Left lung (tissue), 10 donors: Measurements from ENCODE around the gene CAPN13. TPM values are rescaled to one million over a fixed set of nuclear protein-coding genes. Genes with fewer than 3 reads are reported as not detected.

Source experiments
- ATAC-seq: fragments of 200-7000 bp; cut with Tn5 transposase; one replicate; pipeline ENCODE4 v1.9.1; 2020; ENCODE audit warnings: moderate library complexity
- DNase-seq, 4 donors: peaks; one replicate each; pipeline ENCODE4 v3.0.0-alpha.2; 2013 to 2020
- H3K27ac ChIP-seq, 2 donors: fragments of 200-600 bp; sonication (generic) in 1 of 2; one replicate each; pipeline versions ENCODE4 v1.5.0 to v1.8.0; 2020 to 2021
- H3K27me3 ChIP-seq, 2 donors: fragments of 200-600 bp; sonication (generic) in 1 of 2; one replicate each; pipeline versions ENCODE4 v1.5.0 to v1.8.0; 2020 to 2021
- H3K36me3 ChIP-seq, 2 donors: fragments of 200-600 bp; sonication (generic) in 1 of 2; one replicate each; pipeline versions ENCODE4 v1.5.0 to v1.8.0; 2020 to 2021
- H3K4me1 ChIP-seq, 2 donors: fragments of 200-600 bp; one replicate each; pipeline ENCODE4 v1.8.0; 2021
- H3K4me3 ChIP-seq, 2 donors: fragments of 200-600 bp; sonication (generic) in 1 of 2; one replicate each; pipeline versions ENCODE4 v1.5.0 to v1.8.0; 2020 to 2021; ENCODE audit warnings: mild to moderate bottlenecking in 1 of 2
- H3K9me3 ChIP-seq, 2 donors: fragments of 200-600 bp; sonication (generic) in 1 of 2; one replicate each; pipeline versions ENCODE4 v1.5.0 to v1.8.0; 2020 to 2021
- intact Hi-C, 2 donors: fragments of 100-400 bp; cut with DNase I; formaldehyde crosslinking; loops; one replicate each; pipeline versions ENCODE4 v1.11.2 to v1.14.2; 2022
- polyA plus RNA-seq, 6 donors: library from polyadenylated mRNA; unstranded; fragments of 120-200 nt; gene quantifications; one replicate each; pipeline ENCODE4 v1.2.1, GENCODE V29; 2013; ENCODE audit not compliant: insufficient read length in 6 of 6
- total RNA-seq, 2 donors: library from RNA; stranded (reverse); fragmentation: NEBNext Ultra II Directional; extraction: Animal tissue kit (Norgen Biotek cat#: 25700); gene quantifications; one replicate each; pipeline ENCODE4 v1.2.1, GENCODE V29; 2021
- TF ChIP-seq, protein P1 (sequence below), 2 donors: fragments of 200-600 bp; sonication (generic) in 1 of 2; IDR thresholded peaks; one replicate each; pipeline versions ENCODE4 v1.5.0 to v1.8.0; 2021; ENCODE audit warnings: antibody characterized with exemption in 2 of 2
- donor health status: DM: no; HTN: yes; CAD: no.
- donor health status: DM: no; HTN: no; CAD: no.

CAPN13 gene
- total and polyA plus RNA-seq, 8 donors, result 1.1 to 14.9 (median 1.5) TPM

DNA sequence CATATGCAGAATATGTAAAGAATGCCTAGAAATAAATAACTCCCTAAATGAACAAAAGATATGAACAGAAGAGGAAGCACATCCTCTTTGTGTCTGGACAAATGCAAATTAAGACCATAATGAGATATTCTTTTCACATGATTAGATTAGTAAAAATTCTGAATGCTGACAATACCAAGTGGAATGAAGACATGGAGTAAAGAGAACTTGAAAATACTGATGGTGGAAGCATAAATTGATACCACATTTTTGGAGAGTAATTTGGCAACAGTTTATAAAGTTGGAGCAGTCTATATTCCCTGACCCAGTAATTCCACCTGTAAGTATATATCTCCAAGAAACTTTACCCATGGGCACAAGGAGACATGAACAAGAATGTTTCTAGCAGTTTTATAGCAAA lies 130.0 kb downstream of the CAPN13 start:
- no peaks in the 10 kb centered on the region for H3K9me3 ChIP-seq
- DNase-seq (no peak), ATAC-seq (no peak)
- intact Hi-C loops, result no loop called here
- TF ChIP-seq, protein P1, sequence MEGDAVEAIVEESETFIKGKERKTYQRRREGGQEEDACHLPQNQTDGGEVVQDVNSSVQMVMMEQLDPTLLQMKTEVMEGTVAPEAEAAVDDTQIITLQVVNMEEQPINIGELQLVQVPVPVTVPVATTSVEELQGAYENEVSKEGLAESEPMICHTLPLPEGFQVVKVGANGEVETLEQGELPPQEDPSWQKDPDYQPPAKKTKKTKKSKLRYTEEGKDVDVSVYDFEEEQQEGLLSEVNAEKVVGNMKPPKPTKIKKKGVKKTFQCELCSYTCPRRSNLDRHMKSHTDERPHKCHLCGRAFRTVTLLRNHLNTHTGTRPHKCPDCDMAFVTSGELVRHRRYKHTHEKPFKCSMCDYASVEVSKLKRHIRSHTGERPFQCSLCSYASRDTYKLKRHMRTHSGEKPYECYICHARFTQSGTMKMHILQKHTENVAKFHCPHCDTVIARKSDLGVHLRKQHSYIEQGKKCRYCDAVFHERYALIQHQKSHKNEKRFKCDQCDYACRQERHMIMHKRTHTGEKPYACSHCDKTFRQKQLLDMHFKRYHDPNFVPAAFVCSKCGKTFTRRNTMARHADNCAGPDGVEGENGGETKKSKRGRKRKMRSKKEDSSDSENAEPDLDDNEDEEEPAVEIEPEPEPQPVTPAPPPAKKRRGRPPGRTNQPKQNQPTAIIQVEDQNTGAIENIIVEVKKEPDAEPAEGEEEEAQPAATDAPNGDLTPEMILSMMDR (IDR thresholded peaks at IDR 0.05), result no peak
- no peaks in the 10 kb centered on the region for H3K4me1 ChIP-seq
- H3K4me3 ChIP-seq, result no peak overlapping the region
- no peaks in the 10 kb centered on the region for H3K27me3 ChIP-seq
- no peak overlapping the region for H3K27ac ChIP-seq
- H3K36me3 ChIP-seq, result no peaks in the 10 kb centered on the region

DNA sequence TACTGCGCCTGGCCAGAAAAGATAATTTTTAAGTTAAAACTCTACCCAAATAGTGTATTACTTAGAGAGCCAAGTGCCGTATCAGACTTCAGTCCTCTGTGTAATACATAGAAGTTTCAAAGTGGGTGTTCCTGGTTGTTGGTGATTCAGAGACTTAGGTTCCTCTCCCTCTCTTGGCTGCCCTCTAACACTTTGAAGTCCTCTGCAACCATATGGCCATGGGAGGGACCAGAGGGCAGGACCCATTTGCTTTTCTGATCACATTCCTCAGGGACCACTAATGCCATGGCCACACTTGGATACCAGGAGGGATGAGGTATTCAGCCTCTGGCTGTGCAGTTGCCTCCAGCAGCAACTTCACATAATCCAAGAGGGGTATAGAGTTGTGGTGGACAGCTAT lies 131.5 kb downstream of the CAPN13 start:
- Histone ChIP-seq H3K4me3 (no peak overlapping the region), H3K36me3 (no peaks in the 10 kb centered on the region), H3K27ac (no peak overlapping the region), H3K27me3 (no peaks in the 10 kb centered on the region), H3K9me3 (no peaks in the 10 kb centered on the region), H3K4me1 (no peaks in the 10 kb centered on the region)
- no peak for DNase-seq
- TF ChIP-seq, protein P1 (IDR thresholded peaks at IDR 0.05), result no peak
- no peak for ATAC-seq
- intact Hi-C loops, result no loop called here

DNA sequence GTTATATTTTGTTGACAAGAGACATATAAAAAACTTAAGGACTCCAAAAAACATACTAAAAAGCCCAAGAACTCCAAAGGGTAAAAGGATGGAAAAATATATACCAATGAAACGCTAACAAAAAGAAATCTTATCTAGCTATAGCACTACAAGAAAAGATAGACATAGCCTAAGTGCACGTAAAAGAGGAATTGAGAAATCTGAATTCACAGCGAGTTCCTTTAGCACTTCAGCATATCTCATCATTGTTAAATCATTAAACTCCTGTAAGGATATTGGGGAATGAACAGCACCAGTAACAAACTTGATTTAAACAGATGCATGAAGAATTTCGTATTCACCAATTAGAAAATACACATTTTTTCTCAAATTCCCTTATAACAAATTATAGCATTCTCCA lies 134.1 kb downstream of the CAPN13 start:
- ATAC-seq (no peak), DNase-seq (no peak)

More for the DNA sequence above, 134.1 kb downstream of the CAPN13 start:
- intact Hi-C loops, result no loop called here
- H3K4me3 ChIP-seq, result no peak overlapping the region
- no peaks in the 10 kb centered on the region for H3K36me3 ChIP-seq
- peaks cover 0 to 6% of the 10 kb centered on the region in 2 donors for H3K9me3 ChIP-seq
- no peak overlapping the region for H3K27ac ChIP-seq
- no peaks in the 10 kb centered on the region for H3K4me1 ChIP-seq
- no peaks in the 10 kb centered on the region for H3K27me3 ChIP-seq
- TF ChIP-seq, protein P1 (IDR thresholded peaks at IDR 0.05), result no peak
